Left lobe of liver (tissue), 2 donors: ENCODE data around the gene MESD. TPM values are rescaled to one million over a fixed set of nuclear protein-coding genes. Genes with fewer than 3 reads are reported as not detected.

Source experiments
- ATAC-seq: fragments of 200-7000 bp; cut with Tn5 transposase; one replicate; pipeline ENCODE4 v1.9.1; 2020; ENCODE audit warnings: mild to moderate bottlenecking, moderate library complexity
- DNase-seq: peaks from one replicate; pipeline ENCODE4 v3.0.0-alpha.2; 2020; ENCODE audit warnings: low spot score
- total RNA-seq: library from RNA; stranded (reverse); gene quantifications from one replicate; pipeline ENCODE4 v1.2.1, GENCODE V29; 2021
- donor health status: DM: no; HTN: no; CAD: no; lungs with moderate emphysema.
- donor health status: DM: no; HTN: yes; CAD: no.

MESD gene
- total RNA-seq, 1 donor from 2014 or later = 16.6 TPM

GRCh38 chr15:80992441-80992840 lies 2.8 kb upstream of the MESD start:
- no peak for DNase-seq
- no peak for ATAC-seq

GRCh38 chr15:80992006-80992405 lies 2.4 kb upstream of the MESD start:
- DNase-seq = no peak
- ATAC-seq = no peak

- ATAC-seq = no peak
- no peak for DNase-seq
Measured at GRCh38 chr15:80991421-80991820, 1.8 kb upstream of the MESD start.

- no peak for ATAC-seq
- DNase-seq = no peak
Measured at GRCh38 chr15:80990955-80991354, 1.3 kb upstream of the MESD start.

GRCh38 chr15:80989081-80989517 lies 520 bp downstream of the MESD start:
- ATAC-seq = peak; percentile 22
- peak; percentile 49 for DNase-seq

- DNase-seq = no peak
- ATAC-seq = no peak
Measured at GRCh38 chr15:80988148-80988796, 1.3 kb downstream of the MESD start.

GRCh38 chr15:80986487-80986886 lies 3.1 kb downstream of the MESD start:
- no peak for DNase-seq
- ATAC-seq = no peak

- ATAC-seq (no peak), DNase-seq (no peak)
Measured at GRCh38 chr15:80985981-80986380, 3.6 kb downstream of the MESD start.

- ATAC-seq = no peak
- no peak for DNase-seq
Measured at GRCh38 chr15:80984856-80985255, 4.8 kb downstream of the MESD start.

GRCh38 chr15:80982839-80983238 lies 6.8 kb downstream of the MESD start:
- ATAC-seq (no peak), DNase-seq (no peak)

- no peak for DNase-seq
- ATAC-seq = no peak
Measured at GRCh38 chr15:80982205-80982604, 7.4 kb downstream of the MESD start.

- DNase-seq = no peak
- ATAC-seq = no peak
Measured at GRCh38 chr15:80979538-80980200, 9.9 kb downstream of the MESD start.

- DNase-seq = no peak
- ATAC-seq = no peak
Measured at GRCh38 chr15:80978685-80979329, 10.8 kb downstream of the MESD start.

GRCh38 chr15:80977627-80978036 lies 12.0 kb downstream of the MESD start:
- peak; percentile 66 for ATAC-seq
- no peak for DNase-seq

GRCh38 chr15:80976851-80977250 lies 12.8 kb downstream of the MESD start:
- DNase-seq = no peak

GRCh38 chr15:80974914-80975313 lies 14.7 kb downstream of the MESD start:
- no peak for ATAC-seq
- DNase-seq = no peak

More at GRCh38 chr15:80976851-80977250, 12.8 kb downstream of the MESD start:
- no peak for ATAC-seq

GRCh38 chr15:80972276-80972675 lies 17.3 kb downstream of the MESD start:
- DNase-seq = no peak
- ATAC-seq = no peak

GRCh38 chr15:80971143-80971542 lies 18.5 kb downstream of the MESD start:
- DNase-seq (no peak), ATAC-seq (no peak)

GRCh38 chr15:80970658-80971057 lies 19.0 kb downstream of the MESD start:
- ATAC-seq = no peak
- no peak for DNase-seq

- DNase-seq = no peak
- ATAC-seq = peak; percentile 93
Measured at GRCh38 chr15:80970018-80970657, 19.5 kb downstream of the MESD start.

GRCh38 chr15:80969316-80969715 lies 20.3 kb downstream of the MESD start:
- ATAC-seq = no peak

More at GRCh38 chr15:80969316-80969715, 20.3 kb downstream of the MESD start:
- DNase-seq = no peak
